GM18511 (cell line): ENCODE data around the gene ZNF629.

Experiments used
- ATAC-seq: cut with Tn5 transposase; IDR thresholded peaks from one replicate; pipeline ENCODE4 v1.9.1; 2021; ENCODE audit warnings: mild to moderate bottlenecking, moderate library complexity; ENCODE audit not compliant: unreplicated experiment

Gene ZNF629

GRCh38 chr16:30786115-30786935, 680 bp downstream of the ZNF629 start:
- no peak for ATAC-seq

- ATAC-seq: no peak
Observed at GRCh38 chr16:30785126-30786106, 1.6 kb downstream of the ZNF629 start.

GRCh38 chr16:30784215-30784614, 2.8 kb downstream of the ZNF629 start:
- ATAC-seq: no peak

- no peak for ATAC-seq
Observed at GRCh38 chr16:30783280-30784109, 3.5 kb downstream of the ZNF629 start.

GRCh38 chr16:30782486-30783279, 4.3 kb downstream of the ZNF629 start:
- ATAC-seq: no peak

- ATAC-seq: no peak
Observed at GRCh38 chr16:30780549-30780948, 6.5 kb downstream of the ZNF629 start.

- ATAC-seq: no peak
Observed at GRCh38 chr16:30780021-30780420, 7.0 kb downstream of the ZNF629 start.

- no peak for ATAC-seq
Observed at GRCh38 chr16:30779596-30779995, 7.4 kb downstream of the ZNF629 start.

GRCh38 chr16:30778549-30779244, 8.3 kb downstream of the ZNF629 start:
- ATAC-seq: no peak

GRCh38 chr16:30777591-30778297, 9.3 kb downstream of the ZNF629 start:
- no peak for ATAC-seq

GRCh38 chr16:30775392-30776188, 11.4 kb downstream of the ZNF629 start:
- ATAC-seq: peak; percentile 83

GRCh38 chr16:30775131-30775391, 11.9 kb downstream of the ZNF629 start:
- no peak for ATAC-seq

- no peak for ATAC-seq
Observed at GRCh38 chr16:30774367-30775130, 12.5 kb downstream of the ZNF629 start.

- ATAC-seq: no peak
Observed at GRCh38 chr16:30773826-30774225, 13.2 kb downstream of the ZNF629 start.

GRCh38 chr16:30771726-30772125, 15.3 kb downstream of the ZNF629 start:
- ATAC-seq: no peak

GRCh38 chr16:30769379-30770089, 17.5 kb downstream of the ZNF629 start:
- no peak for ATAC-seq
